Fibroblast of pulmonary artery (primary cell): ENCODE data around the gene ARMC6.

Experiments used
- DNase-seq: peaks from one replicate; pipeline ENCODE4 v3.0.0-alpha.2; 2010; ENCODE audit warnings: low read depth
- H3K4me3 ChIP-seq: replicated peaks from 2 replicates; pipeline ENCODE4 v1.5.1; 2011; ENCODE audit warnings: low read depth, mild to moderate bottlenecking, control low read depth, low read length, moderate library complexity
- TF ChIP-seq, protein P1 (sequence below): IDR thresholded peaks from 2 replicates; pipeline ENCODE4 v1.5.1; 2011; ENCODE audit warnings: mild to moderate bottlenecking, control low read depth, low read length, inconsistent platforms; ENCODE audit errors: missing control alignments

ARMC6 gene

DNA sequence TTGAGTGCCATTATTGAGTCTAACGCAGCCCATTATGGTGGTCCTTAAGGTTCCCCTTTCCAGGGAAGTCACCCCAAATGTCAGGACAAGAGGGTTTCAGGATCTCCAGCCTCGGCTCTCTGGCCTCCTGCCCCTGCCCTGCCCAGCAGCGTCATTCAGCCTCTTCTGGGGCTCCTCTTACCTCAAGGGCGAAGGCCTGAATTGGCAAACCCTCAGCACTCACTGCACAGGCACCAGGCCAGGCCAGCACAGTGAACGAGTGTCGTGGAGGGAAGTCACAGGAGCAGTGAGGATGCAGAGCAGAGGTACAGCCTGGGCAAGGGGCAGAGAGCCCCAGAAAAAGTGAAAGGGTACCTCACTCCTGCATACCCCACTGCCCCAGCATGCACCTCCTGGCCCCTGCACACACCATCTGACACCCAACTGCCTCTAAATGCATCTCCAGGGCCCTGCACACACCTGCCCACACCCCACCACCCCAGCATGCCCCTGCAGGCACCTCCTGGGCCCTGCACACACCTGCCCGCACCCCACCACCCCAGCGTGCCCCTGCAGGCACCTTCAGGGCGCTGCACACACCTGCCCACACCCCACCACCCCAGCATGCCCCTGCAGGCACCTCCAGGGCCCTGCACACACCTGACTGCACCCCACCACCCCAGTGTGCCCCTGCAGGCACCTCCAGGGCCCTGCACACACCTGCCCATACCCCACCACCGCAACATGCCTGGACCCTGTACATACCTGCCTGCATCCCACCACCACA, 50.2 kb downstream of the ARMC6 start:
- TF ChIP-seq, protein P1, sequence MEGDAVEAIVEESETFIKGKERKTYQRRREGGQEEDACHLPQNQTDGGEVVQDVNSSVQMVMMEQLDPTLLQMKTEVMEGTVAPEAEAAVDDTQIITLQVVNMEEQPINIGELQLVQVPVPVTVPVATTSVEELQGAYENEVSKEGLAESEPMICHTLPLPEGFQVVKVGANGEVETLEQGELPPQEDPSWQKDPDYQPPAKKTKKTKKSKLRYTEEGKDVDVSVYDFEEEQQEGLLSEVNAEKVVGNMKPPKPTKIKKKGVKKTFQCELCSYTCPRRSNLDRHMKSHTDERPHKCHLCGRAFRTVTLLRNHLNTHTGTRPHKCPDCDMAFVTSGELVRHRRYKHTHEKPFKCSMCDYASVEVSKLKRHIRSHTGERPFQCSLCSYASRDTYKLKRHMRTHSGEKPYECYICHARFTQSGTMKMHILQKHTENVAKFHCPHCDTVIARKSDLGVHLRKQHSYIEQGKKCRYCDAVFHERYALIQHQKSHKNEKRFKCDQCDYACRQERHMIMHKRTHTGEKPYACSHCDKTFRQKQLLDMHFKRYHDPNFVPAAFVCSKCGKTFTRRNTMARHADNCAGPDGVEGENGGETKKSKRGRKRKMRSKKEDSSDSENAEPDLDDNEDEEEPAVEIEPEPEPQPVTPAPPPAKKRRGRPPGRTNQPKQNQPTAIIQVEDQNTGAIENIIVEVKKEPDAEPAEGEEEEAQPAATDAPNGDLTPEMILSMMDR = no peak

DNA sequence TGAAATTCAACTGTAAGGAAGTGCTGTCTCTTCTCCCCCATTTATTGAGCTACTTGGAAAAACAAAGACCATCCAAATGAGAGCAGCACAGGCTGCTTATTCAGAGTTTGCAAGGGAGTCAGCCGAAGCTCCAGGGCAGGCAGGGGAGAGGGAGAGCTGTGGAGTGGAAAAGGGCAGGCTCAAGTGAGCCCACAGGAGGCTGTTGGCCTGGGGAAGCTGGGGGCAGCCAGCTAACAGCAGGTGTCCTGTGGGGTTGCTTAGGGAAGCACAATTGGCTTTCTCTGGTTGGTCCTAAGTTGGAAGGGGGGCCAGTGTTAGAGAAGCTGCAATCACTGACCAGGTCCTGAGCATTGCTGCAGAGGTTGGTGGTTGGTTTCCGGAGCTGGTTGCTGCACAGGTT, 54.3 kb downstream of the ARMC6 start:
- no peak for DNase-seq
- no peak overlapping the region for H3K4me3 ChIP-seq
- TF ChIP-seq, protein P1 = no peak

More for the DNA sequence above, 50.2 kb downstream of the ARMC6 start:
- no peak overlapping the region for H3K4me3 ChIP-seq
- no peak for DNase-seq

DNA sequence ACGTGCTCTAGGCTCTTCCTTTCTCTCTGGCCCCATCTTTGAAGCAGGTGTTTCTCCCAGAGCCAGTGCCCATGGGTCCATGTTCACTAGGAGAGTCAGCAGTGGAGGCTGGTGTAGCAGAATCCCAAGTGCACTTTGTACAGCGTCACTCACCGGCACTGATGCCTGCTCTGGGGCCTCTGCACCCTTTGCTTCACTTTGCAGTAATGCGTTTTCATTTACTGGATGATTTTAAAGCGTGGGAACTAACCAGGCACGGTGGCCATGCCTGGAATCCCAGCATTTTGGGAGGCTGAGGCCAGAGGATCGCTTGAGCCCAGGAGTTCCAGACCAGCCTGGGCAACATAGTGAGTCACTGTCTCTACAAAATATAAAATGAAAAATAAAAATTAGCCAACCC, 61.1 kb downstream of the ARMC6 start:
- TF ChIP-seq, protein P1 = no peak
- no peak overlapping the region for H3K4me3 ChIP-seq
- no peak for DNase-seq

DNA sequence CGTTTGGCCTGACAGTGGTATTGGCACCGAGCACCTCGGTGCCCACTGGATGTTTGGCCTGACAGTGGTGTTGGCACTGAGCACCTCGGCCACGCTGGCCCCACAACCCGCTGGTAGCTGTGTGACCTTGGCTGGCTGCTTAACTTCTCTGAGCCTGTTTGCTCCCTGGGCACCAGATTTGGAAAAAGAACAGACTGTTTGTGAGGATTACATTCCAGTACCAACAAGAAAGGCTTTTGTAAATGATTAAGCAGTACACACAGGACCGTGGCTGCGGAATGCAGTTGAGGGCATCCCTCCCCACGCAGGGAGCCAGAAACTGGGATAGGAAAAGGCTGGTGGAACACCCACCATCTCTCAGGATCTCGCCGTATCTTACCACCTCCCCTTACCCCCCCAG, 62.3 kb downstream of the ARMC6 start:
- TF ChIP-seq, protein P1 = no peak
- H3K4me3 ChIP-seq = no peak overlapping the region
- no peak for DNase-seq

DNA sequence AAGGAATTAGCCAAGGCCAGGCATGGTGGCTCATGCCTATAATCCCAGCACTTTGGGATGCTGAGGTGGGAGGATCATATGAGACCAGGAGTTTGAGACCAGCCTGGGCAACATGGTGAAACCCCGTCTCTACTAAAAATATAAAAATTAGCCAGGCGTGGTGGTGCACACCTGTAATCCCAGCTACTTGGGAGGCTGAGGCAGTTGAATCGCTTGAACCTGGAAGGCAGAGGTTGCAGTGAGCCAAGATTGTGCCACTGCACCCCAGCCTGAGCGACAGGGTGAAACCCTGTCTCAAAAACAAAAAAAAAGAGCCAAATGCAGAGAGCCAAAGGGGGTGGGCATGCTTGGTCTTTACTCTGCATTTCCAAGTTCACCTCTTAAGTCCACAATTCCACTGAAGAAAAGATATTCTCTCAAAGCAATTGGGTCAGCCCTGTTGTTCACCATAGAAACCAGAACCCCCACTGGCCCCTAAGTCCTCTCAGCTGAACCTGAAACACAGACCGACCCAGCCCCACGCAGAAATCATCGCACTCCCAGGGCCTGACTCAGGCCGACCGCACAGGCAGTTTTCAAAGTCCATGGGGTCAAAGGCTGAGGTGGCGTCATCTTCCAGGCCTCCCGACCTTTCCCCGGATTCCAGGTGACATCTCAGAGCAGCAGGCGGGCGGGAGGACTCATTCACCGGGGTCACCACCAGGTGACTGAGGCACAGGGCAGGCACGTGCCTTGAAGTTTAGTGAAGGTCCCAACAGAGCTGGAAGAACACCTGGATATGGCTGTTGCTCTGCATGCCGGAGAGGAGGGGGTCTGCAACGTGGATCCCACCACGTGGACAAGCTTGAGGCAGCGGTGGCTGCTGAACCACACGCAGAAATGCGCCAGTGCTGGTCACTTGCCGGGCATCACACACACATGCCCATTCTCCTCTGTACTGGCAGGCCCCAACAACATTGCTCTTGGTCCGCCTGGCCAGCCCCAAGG, 63.5 kb downstream of the ARMC6 start:
- DNase-seq = no peak
- H3K4me3 ChIP-seq = no peak overlapping the region
- TF ChIP-seq, protein P1 = no peak

DNA sequence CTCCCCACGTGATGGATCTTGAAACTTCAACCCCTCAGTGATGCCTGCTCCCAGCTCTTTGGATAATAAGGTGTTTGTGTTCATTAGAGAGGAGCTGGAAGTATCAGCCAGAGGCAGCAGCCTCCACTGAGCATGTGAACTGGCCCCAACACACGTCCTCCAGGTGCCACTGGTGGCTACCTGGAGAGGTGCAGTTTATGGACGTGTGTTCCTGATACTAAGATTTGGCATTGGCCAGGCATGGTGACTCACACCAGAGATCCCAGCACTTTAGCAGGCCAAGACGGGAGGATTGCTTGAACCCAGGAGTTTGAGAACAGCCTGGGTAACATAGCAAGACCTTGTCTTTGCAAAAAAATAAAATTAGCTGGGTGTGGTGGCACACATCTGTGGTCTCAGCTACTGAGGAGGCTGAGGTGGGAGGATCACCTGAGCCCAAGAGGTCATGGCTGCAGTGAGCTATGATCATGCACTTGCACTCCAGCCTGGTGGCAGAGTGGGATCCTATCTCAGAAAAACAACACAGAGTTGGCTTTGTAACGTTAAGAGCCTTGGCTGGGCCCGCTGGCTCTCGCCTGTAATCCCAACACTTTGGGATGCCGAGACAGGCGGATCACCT, 64.8 kb downstream of the ARMC6 start:
- TF ChIP-seq, protein P1 = no peak
- no peak overlapping the region for H3K4me3 ChIP-seq

More for the DNA sequence above, 64.8 kb downstream of the ARMC6 start:
- DNase-seq = no peak
